ENCODE data around the gene AP1M1. TPM values are rescaled to one million over a fixed set of nuclear protein-coding genes. Genes with fewer than 3 reads are reported as not detected.
"Not testable (repeated sequence)": the region's sequence is repeated elsewhere in the genome, so short reads cannot be mapped to it uniquely, and the experiment has no call there.

Gene AP1M1
- total RNA-seq, 1 experiment from 2014 or later = 30.3 TPM

- WGBS (ENCODE audit: extremely low coverage, insufficient read length, low lambda C conversion rate) = no CpG with 5 or more reads among the region's 2 CpGs
- Histone ChIP-seq H3K4me1 (ENCODE audit: insufficient read depth, low read length) (no peaks in the 10 kb centered on the region), H3K27me3 (ENCODE audit: insufficient read depth, low read length) (no peaks in the 10 kb centered on the region), H3T11ph (ENCODE audit: low read length) (no peak overlapping the region), H3K23me2 (ENCODE audit: insufficient read length, low read depth, low read length, poor library complexity, severe bottlenecking) (no peaks in the 10 kb centered on the region), H2AK5ac (ENCODE audit: insufficient read length, low read length) (no peak overlapping the region), H3K9ac (ENCODE audit: extremely low read depth, insufficient read length, low read length) (no peak overlapping the region), H4K20me1 (ENCODE audit: control insufficient read depth, insufficient read depth, insufficient read length) (no peaks in the 10 kb centered on the region), H2BK20ac (ENCODE audit: low read depth, low read length, poor library complexity, severe bottlenecking) (no peak overlapping the region), H3K23ac (ENCODE audit: insufficient read length, low read depth, low read length) (no peak overlapping the region), H3K9me3 (ENCODE audit: control insufficient read depth, low read depth, low read length) (no peaks in the 10 kb centered on the region), H2BK15ac (ENCODE audit: low read depth, low read length) (no peak overlapping the region), H3K4ac (ENCODE audit: low read depth, low read length) (no peak overlapping the region), H4K8ac (replicated peaks; ENCODE audit: insufficient read length, low read depth, low read length) (no peak overlapping the region), H2BK5ac (ENCODE audit: insufficient read length, low read length) (no peak overlapping the region), H3K79me2 (ENCODE audit: insufficient read depth, low read length) (no peaks in the 10 kb centered on the region), H3K18ac (ENCODE audit: insufficient read length, low read depth, low read length) (no peak overlapping the region), H2BK120ac (ENCODE audit: low read depth, low read length, poor library complexity, severe bottlenecking) (no peak overlapping the region), H2AFZ (ENCODE audit: low read length) (no peak overlapping the region), H3K79me1 (ENCODE audit: insufficient read depth, low read depth, low read length, poor library complexity, severe bottlenecking) (no peaks in the 10 kb centered on the region), H3K56ac (ENCODE audit: insufficient read length, low read depth, low read length) (no peak overlapping the region), H3K14ac (ENCODE audit: insufficient read depth, low read length) (no peak overlapping the region), H4K91ac (ENCODE audit: insufficient read length, low read depth, low read length) (no peak overlapping the region), H3K4me2 (ENCODE audit: insufficient read depth, insufficient read length, low read length) (no peak overlapping the region), H4K5ac (ENCODE audit: insufficient read length, low read depth, low read length) (no peak overlapping the region), H3K27ac (ENCODE audit: insufficient read length, low read depth, low read length) (no peak overlapping the region), H2BK12ac (ENCODE audit: insufficient read length, low read depth, low read length) (no peak overlapping the region)
- no peaks in the 10 kb centered on the region for H3K4me1 Mint-ChIP-seq
- H3K27me3 Mint-ChIP-seq (ENCODE audit: low read depth) = peaks cover 6% of the 10 kb centered on the region
- no peak overlapping the region for H3K4me3 Mint-ChIP-seq
- TF ChIP-seq CTCF (conservative IDR thresholded peaks at IDR 0.05) = no peak
- no peaks in the 10 kb centered on the region for H3K36me3 Mint-ChIP-seq (ENCODE audit: insufficient read depth in 1 of 3, low read depth in 3 of 3)
- no peak overlapping the region for H3K27ac Mint-ChIP-seq
- DNase-seq = no peak
- H3K9me3 Mint-ChIP-seq = peaks cover 4 to 13% of the 10 kb centered on the region in 2 experiments; a peak in 4 of 5 replicates
Observed at GRCh38 chr19:16175954-16176353, 21.8 kb upstream of the AP1M1 start.

- DNase-seq; H4K5ac ChIP-seq (ENCODE audit: insufficient read length, low read depth, low read length); H3T11ph ChIP-seq (ENCODE audit: low read length); H3K4ac ChIP-seq (ENCODE audit: low read depth, low read length); H2BK120ac ChIP-seq (ENCODE audit: low read depth, low read length, poor library complexity, severe bottlenecking); H3K27me3 Mint-ChIP-seq (ENCODE audit: low read depth); H2AFZ ChIP-seq (ENCODE audit: low read length); H2BK20ac ChIP-seq (ENCODE audit: low read depth, low read length, poor library complexity, severe bottlenecking); H2AK5ac ChIP-seq (ENCODE audit: insufficient read length, low read length); H3K4me1 ChIP-seq (ENCODE audit: insufficient read depth, low read length); H3K36me3 Mint-ChIP-seq (ENCODE audit: insufficient read depth in 1 of 3, low read depth in 3 of 3); H3K56ac ChIP-seq (ENCODE audit: insufficient read length, low read depth, low read length); H3K23me2 ChIP-seq (ENCODE audit: insufficient read length, low read depth, low read length, poor library complexity, severe bottlenecking); H3K18ac ChIP-seq (ENCODE audit: insufficient read length, low read depth, low read length); H2BK15ac ChIP-seq (ENCODE audit: low read depth, low read length); H3K4me1 Mint-ChIP-seq; H3K4me3 Mint-ChIP-seq; H3K79me2 ChIP-seq (ENCODE audit: insufficient read depth, low read length); H3K27ac Mint-ChIP-seq; H3K14ac ChIP-seq (ENCODE audit: insufficient read depth, low read length); H3K4me2 ChIP-seq (ENCODE audit: insufficient read depth, insufficient read length, low read length); H3K9me3 ChIP-seq (ENCODE audit: control insufficient read depth, low read depth, low read length); H3K9ac ChIP-seq (ENCODE audit: extremely low read depth, insufficient read length, low read length); H2BK12ac ChIP-seq (ENCODE audit: insufficient read length, low read depth, low read length); H4K20me1 ChIP-seq (ENCODE audit: control insufficient read depth, insufficient read depth, insufficient read length); H3K27ac ChIP-seq (ENCODE audit: insufficient read length, low read depth, low read length); H3K27me3 ChIP-seq (ENCODE audit: insufficient read depth, low read length); H2BK5ac ChIP-seq (ENCODE audit: insufficient read length, low read length); H4K8ac ChIP-seq (replicated peaks; ENCODE audit: insufficient read length, low read depth, low read length); H4K91ac ChIP-seq (ENCODE audit: insufficient read length, low read depth, low read length); H3K23ac ChIP-seq (ENCODE audit: insufficient read length, low read depth, low read length); H3K79me1 ChIP-seq (ENCODE audit: insufficient read depth, low read depth, low read length, poor library complexity, severe bottlenecking): not testable (repeated sequence)
- H3K9me3 Mint-ChIP-seq = peaks cover 4 to 13% of the 10 kb centered on the region in 2 experiments; a peak in 4 of 5 replicates
- no CpG with 5 or more reads among the region's 5 CpGs for WGBS (ENCODE audit: extremely low coverage, insufficient read length, low lambda C conversion rate)
Observed at GRCh38 chr19:16178866-16179265, 18.8 kb upstream of the AP1M1 start.

Measured in H9 (cell line).